ENCODE data around the gene PPP6R2.

PPP6R2 gene

DNA sequence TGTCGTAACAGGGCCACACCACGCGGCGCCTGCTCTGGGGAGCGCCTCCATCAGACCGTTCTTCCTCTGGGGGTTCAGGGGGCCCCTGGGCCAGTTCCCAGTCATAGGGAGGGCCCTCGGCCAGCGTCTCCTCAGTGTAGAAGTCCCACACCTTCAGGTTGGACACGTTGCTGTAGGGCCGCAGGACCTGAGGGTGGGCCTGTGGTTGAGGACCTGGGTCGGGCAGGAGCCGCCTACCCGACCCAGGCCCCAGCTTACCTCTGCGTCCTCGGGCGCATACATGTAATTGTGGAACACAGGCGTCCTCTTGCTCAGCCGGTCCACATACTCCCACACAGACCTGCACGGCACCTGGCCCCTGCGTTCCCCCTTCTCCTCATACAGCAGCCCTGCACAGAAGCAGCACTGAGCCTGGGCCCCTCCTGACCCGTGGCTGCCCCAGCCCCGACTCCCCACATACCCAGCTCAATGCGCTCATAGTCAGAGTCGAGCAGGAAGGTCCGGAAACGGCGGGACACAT, 111.5 kb downstream of the PPP6R2 start:
- no peak for DNase-seq

DNA sequence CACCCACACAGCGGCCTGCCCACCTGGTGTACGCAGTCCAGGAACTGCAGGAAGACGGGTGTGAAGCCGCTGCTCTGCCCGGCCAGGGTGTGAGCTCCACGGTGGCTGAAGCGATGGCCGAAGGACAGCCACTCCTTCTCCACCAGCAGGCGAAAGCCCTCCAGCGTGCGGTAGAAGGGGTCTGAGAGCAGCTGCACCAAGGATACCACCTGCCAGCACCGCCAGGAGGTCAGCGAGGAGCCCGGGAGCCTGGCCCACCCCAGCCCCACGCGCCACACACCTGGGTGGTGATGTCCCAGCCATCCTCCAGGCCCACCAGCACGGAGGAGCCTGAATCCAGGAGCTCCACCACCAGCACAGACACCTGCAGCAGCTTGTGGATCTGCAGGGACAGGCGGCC, 112.1 kb downstream of the PPP6R2 start:
- no peak for DNase-seq

DNA sequence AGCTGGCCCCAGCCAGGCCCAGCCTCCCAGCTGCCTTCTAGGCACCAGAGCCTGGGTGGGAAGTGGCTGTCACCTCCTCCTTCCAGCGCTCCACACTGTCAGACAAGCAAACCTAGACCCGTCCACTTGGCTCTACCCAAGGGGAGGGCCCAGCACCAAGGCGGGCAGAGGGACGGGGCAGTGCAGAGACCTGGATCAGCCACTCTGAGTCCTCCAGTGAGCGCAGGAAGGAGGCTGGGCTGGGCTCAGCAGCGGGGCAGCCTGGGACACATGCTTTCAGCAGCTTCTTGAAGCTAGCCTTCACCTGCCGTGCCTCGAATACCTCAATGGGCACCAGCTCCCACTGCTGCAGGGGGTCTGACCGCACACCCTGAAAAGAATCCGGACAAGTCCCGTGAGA, 112.9 kb downstream of the PPP6R2 start:
- DNase-seq = no peak

DNA sequence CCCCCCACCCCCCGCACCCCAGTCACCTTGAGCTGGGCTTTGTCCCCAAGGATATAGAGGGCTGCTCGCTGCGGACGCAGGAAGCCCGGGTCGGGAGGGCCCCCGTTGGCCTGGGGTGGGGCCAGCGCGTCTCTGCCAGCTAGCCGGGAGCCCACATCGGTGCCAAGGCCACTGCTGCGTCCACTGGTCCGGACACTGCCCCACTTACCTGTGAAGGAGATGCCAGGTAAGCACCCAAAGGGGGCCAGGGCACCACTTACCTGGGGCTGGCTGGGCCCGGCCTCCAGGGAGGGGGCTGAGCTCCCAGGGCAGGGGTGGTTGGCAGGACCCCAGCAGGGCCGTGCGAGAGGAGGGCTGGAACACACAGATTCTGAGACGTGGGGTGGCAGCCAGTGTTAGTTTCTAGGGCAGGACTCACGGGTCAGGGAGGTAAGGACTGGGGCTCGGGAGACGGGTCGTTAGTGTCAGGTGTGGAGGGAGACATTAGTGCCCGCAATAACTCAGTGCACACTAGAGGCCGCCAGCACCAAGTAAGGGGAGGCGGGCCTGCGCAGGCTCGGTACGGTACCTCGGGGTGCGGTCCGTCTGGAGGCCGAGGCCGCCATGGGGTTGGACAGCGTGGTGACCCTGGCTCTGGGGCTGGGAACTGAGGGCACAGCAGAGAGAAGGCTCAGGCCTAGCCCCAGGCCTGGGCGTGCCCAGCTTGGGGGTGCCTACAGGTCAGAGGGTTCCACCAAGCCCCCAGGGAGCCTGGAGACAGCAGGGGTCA, 113.5 kb downstream of the PPP6R2 start:
- no peak for DNase-seq

DNA sequence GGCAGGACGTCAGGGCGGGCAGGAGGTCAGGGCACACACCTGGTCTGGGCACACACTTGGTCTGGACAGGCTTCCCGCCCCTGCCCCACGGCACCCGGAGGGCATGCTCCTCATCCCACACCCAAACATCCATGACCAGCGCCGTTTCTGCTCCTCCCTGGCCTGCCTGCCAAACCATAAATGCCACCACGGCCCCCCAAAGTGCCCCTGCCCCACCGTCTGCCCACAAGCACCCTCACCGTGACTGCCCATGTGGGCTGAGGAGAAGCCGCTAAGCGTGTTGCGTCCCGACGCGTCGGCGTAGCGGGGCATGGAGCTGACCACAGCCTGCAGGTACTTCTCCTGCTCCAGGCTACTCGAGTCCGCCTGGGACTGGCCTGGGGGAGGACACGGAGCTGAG, 115.9 kb downstream of the PPP6R2 start:
- no peak for DNase-seq

DNA sequence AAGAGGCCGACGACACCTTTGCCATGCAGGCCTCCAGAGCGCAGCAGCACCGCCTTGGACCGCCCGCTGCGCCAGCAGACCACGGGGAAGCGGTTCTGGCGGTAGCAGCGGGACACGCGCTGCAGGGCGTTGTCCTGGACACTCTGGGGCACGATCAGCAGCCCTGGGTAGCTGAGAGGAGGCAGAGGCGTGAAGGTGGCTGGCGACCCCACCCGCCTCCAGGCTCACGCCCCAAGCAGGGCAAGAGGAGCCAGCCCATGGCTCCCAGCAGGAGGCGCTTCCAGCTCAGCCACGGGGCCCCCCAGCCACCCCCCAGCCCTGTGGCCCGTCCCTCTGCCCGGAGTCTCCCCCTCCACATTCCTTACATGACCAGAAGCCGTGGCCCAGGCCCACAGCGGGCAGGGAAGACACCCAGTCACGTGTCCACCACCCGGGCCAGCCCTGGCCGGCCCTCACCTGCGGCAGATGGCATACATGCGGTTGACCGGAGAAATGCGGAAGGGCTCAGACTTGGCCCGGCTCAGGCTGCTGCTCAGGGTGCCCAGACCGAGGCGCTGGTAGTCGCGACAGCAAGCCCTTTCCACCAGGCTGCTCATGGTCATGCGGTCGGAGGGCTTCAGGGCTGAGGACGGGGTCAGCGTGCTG, 116.5 kb downstream of the PPP6R2 start:
- DNase-seq = no peak

DNA sequence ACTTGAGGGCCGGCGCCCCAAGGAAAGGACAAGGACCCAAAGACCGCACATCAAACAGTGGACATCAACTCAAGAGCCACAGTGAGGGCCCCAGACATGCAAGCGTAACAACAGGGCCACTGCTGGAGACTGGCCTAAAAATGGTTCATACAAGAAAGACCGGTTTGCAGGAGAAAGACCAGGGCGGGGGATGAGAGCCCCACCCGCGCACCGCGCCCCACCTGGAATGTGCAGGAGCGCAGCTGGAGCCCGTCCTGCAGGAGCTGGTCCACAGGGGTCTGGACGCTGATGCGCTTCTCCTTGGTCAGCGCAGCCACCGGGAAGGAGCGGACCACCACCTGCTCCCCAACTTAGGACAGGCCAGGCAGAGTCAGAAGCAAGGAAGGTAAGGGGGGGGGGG, 117.8 kb downstream of the PPP6R2 start:
- DNase-seq = no peak

DNA sequence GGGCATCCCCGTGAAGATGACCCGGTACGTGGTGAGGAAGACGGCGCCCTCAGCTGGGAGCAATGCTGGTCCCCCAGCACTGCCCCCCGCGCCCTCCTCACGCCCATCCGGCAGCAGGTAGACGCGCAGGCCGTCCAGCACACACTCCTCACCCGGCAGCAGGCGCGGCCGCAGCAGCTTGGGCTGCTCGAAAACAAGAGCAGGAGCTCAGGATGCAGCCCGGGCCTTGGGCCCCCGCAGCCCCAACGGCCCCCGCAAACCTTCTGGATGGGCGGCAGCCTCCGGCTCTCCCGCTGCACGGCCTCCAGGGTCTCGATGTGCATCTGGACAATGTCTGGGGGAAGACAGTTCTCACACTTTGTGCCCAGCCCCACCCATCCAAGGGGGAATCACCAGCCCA, 118.4 kb downstream of the PPP6R2 start:
- no peak for DNase-seq

DNA sequence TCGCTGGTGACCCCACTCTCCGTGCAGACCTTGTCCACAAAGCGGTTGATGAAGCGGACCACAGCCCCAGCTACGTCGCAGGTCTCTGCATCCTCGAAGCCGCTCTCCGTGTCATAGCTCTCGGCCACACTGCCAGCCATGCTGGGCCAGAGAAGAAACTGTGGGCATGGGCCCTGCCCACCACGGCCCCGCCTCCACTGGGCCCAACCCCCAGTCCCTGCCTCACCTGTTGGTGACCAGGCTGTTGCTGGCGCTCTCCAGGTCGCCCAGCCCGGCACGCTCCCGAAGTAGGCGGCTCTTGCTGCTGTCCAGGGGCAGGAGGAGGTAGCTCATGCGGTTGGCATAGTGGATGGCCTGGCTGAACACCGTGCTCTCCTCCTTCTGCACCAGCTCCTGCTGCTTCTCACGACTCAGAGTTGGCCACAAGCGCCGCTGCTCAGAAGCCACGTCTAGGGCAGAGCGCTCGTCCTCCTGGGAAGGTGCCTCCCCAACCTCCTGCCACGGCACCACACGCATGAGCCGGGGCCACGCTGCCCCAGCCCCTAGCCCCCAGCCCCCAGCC, 118.9 kb downstream of the PPP6R2 start:
- no peak for DNase-seq

DNA sequence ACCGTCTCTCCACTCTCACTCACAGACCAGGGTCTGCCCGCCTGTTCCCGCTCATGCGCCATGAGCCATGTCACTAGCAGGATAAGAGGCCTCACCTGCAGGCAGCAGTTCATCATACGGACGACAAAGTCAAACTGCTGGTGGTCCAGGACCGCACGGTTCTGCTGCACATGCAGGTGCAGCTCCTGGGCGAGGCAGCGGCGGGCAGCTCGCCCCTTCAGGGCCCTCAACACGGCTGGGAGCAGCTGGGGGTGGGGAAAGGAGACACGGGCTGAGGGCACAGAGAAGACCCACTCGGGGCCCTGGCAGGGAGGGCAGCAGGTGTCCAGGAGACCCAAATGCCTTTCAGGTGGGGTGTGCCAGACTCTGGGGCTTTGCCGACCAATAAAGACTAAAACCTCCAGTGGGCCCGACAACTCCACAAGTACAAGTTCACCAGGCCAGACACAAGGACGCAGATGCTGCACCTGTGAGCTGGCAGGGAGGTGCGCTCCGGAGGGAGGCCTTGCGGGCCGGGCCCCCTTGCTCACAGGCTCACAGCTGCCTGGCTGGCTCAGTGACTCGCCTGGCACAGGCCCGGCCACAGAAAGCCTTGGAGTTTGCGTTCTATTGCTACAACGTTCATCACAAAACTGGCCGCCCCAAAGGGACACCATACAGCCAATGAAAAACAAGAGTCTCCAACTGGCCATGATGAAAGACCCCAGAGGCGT, 120.2 kb downstream of the PPP6R2 start:
- no peak for DNase-seq

DNA sequence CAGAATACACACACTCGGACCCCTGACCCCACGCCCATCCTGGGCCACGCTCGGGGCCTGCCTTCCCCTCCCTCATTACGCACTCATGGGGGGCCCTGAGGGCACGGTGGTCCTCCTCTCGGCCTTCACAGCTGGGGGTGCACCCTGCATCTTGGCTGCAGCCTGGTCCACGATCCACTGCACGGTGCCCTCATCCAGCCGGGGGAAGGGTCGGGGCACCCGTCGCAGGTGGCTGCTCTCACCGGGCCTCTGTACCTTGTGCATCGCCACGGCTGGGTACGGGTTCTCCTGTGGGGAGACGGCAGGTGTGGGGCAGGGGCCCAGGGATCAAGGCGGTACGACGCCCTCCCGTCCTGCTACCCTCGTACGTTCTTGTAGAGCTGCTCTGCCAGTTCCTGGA, 121.3 kb downstream of the PPP6R2 start:
- DNase-seq = no peak

DNA sequence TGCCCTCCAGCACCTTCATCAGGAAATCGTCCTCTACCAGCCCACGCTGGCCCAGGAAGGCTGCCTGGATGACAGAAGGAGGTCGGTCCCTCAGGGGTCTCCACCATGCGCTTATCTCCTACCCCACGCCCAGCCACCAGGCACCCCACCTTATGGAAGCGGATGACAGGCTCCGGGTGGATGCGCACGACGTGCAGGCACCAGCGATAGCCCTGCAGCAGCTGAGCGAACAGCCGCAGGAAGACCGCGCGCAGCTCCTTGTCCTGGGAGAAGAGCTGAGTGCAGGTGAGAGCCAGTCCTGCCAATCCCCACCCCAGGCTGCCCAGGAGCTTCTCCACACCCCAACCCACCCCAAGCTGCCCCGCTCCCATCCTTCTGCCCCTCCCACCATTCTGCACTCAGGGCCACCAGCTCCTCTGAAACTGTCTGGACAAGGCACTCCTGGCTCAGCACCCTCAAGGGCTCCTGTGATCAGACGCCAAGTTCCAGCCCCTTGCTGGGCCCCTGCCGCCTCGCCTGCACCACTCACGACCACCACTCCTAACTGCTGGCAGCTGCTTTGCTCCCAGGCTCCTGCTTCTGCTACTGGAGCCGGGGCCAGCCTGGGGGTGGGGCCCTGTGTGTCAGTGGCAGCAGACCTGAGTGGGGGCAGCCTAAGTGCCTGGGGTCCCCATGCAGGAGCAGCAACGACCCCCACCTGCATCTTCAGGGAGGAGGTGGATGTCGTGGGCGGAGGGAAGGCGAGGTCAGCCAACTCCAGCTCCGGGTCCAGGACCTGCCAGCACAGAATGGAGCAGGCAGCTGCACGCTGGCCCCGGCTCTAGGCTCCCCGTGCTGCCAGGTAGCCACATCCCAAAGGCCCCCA, 122.2 kb downstream of the PPP6R2 start:
- no peak for DNase-seq

DNA sequence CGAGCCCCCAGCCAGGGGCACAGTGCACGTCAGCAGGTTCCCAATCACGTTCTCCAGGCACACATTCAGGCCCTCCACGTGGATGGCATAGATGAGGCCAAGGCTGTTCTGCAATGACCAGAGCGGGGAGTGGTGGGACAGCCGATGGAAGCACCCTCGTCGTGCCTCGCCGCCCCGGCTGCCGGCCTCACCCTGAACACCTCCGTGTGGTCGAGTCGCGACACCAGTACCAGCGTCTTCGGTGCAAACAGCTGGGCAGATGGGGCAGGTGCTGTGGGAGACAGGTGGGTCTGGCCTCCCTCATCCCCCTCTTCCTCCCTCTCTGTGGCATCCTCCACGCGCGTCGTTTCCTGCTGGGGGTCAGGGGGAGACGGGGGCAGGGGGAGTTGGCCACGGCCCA, 124.2 kb downstream of the PPP6R2 start:
- no peak for DNase-seq

DNA sequence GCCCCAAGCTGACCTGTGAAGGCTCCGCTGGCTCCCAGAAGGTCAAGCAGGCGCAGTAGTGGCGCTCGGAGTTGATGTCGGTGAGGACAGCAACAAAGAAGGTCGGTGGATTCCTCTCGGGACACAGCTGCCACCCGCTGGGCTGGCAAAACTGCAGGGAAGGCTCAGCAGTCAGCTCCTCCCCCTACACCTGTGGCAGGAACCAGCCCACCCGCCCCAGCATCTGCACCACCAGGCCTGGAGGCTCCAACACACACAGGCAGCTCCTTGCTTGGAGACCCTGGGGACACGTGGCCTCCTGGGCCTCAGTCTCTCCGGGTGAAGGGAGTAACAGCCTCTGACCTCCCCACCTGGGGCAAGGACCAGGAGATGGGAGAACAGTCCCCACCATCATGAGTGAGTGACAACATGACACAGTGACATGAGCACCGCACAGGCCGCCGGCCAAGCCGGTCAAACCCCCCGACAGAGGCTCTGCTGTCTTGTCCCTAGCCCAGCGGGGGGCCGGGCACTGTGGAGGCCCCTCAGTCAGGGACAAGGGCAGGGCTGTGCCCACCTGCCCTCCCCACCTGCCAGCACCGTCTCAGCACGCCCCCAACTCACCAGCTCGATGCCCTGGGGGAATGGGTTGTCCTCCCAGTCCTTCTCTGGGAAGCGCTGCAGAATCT, 124.8 kb downstream of the PPP6R2 start:
- no peak for DNase-seq

DNA sequence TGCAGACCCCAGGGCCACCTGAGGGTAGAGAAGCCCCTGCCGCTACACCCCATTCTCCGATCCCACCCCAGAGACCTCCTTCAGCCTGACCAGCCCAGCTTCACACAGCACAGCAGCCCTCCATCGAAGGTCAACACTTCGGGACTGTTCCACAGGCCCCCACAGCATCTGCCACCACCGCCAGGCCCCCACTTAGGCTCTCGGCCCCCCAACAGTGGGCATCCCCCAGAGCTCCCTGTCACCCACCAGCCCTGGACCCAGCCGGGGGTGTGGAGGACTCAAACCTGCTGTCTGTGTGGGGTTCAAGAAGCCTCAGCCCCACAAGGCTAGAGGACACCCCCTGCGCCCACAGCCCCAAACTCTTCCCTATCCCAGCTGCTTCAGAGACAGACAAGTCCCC, 125.5 kb downstream of the PPP6R2 start:
- DNase-seq = no peak

DNA sequence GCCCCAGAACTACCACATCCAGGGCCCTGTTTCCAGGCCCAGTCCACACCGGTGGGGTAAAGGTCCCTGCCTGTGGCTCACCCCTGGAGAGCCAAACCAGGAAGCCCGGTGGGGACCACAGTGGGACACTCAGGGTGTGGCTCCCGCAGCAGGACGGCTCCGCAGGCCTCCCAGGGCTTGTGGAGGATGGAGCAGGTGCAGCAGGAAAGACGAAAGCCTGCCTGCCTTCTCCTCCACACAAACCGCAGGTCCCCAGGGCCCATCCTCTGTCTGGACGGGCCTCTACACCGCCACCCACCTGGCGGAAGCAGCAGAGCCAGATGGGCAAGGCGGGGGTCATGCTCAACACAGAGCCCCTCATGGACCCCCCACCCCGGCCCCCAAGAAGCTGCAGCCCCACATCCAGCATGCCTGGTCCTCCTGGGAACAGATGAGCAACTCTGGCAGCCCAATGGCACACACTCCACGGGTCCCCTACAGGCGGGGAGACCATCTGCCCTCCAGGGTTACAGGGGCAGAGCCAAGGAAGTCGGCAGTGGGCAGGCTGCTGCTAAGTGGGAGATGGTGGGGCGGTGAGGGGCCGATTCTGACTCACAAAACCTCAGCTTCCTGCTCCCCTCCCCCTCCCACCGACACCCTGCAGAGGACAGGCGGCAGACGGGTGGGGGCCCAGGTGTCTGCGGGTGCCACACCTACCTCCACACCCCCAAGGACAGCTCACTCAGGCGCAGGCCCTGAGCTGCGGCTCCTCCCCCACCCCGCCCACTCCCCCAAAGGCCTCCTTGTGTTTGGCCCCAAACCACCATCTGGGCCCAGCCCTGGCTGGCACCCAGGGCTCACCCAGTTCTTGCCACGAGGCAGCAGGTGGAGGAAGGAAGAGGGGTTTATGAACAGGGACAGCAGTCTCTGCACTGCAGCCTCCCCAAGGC, 126.5 kb downstream of the PPP6R2 start:
- DNase-seq = no peak

DNA sequence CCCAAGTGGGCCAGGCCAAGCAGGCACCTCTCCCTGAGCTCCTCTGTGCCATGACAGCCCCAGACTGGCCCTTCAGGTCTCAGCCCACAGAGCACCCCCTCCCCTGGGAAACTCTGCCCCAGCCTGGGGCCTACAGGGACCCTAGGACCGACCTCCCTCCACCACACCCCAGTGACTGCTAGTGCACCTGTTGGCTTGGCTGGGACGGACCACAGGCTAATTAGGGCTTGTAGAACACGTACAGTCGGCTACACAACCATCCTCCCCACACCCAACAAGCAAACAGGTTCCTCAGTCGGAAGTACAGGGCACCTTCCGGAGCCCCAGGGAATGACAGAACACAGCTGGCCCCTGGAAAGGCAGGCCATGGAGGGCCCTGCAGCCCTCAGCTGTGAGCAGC, 127.4 kb downstream of the PPP6R2 start:
- DNase-seq = no peak

DNA sequence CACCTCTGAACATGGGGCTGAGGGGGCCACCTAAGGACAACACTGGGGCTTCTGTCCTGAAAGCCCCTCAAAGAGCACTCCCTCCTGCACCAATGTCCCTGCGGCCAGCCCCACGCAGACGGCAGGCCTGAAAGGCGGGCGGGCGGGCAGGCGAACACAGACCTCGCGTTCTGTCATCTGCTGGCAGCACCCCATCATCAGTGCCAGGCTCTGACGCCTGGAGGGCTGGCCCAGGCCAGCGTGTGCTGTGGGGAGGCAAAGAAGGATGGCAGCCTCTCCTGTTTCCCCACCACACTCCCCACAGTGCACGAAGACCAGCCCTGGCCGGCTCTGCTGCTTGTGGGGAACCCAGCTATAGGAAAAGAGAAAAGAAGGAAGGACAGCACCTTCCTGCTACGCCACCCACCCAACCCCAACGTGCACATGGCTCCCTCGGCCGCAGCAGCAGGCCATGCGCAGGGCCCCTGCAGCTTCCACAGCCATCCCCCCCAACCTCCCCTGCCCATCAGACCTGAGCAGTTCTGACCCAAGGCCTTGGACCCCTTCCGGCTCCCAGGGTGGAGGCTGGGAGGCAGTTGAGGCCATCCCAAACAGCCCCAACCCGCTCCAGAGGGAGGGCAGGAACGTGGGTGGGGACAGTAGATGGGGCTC, 128.2 kb downstream of the PPP6R2 start:
- no peak for DNase-seq

DNA sequence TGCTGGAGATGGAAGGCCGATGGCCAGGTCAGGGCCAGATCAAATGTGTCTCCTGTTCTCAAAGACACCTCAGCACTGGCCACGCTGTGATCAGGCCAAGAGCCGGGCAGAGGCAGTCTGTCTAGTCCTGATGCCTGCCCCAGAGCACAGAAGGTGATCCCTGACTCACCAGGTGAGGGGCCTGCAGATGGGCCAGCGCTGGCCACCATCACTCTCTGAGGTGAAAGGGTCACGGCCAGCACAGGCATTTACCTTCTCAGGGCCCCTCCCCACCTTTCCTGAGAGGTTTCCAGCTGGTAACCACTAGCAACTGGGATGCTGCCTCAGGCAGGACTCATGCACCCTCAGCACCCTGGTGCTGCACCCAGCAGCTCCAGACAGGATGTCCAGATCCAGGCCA, 128.8 kb downstream of the PPP6R2 start:
- DNase-seq = no peak

DNA sequence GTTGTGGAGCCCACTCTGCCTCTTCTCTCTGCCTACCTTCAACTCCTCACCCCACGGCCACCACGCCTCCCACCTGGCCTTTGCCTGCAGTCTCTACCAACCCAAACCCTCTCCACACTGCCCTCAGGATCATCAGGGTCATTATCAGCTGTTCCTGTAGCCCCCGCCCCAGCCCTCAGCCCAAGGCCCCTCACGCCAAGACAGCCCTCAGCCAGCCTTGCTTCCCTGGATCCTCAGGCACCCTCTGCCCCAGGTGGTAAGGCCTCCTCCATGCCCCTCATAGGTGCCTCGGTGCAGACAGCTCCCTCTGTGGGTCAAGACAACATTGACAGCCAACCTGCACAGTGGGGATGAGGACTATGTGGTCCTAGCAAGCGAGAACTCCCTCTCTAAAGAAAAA, 130.0 kb downstream of the PPP6R2 start:
- no peak for DNase-seq

Data from T1000 (cell line).